ENCODE results near the gene TRAM2.

TRAM2 gene

DNA sequence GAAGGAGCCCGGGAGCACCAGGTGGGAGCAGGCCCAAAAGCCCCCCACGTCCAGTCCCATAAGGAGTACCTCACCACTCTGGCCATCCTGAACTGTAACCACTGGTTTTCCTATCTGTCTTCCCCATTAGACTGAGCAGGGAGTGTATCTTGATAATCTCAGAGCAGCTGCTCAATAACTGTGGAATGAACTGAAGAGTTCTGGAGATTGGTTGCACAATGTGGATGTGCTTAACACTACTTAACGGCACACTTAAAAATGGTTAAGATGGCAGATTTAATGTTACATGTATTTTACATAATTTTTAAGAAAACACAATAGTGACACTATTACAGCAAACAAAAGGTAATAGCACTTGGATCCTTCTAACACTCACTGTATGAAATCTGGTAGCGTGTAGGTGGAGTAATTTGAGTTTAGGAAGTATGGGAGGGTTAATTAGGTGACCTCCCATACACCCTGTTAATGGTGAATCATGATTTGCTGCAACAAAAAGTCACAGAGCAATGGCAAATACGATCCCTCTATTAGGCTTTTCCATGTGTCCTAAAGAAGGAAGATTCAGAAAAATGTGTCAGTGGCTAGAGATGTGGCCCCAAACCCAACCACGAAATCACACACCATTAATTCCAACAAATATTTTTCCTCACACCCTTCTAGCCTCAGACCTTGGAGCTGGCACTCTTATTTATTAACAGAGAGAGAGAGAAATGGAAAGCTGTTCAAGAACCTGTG, 18.4 kb downstream of the TRAM2 start:
- Histone ChIP-seq H3K9me2 (replicated peaks; ENCODE audit: low read depth, low read length) (no peaks in the 10 kb centered on the region), H3F3A (ENCODE audit: low read depth) (no peaks in the 10 kb centered on the region), H3K27me3 (ENCODE audit: insufficient read depth, low read length, poor library complexity, severe bottlenecking) (no peaks in the 10 kb centered on the region), H3K4me1 (ENCODE audit: insufficient read depth, low read length, poor library complexity, severe bottlenecking) (peaks cover 42% of the 10 kb centered on the region), H3K36me3 (ENCODE audit: insufficient read depth, low read length) (peaks cover 10% of the 10 kb centered on the region), H3K9ac (ENCODE audit: low read depth, low read length, poor library complexity, severe bottlenecking) (no peak overlapping the region), H2AFZ (ENCODE audit: low read length) (no peak overlapping the region), H4K20me1 (ENCODE audit: insufficient read depth, low read length, poor library complexity, severe bottlenecking) (peaks cover 47% of the 10 kb centered on the region), H3K4me2 (ENCODE audit: low read depth, low read length, poor library complexity, severe bottlenecking) (peak overlapping the region; percentile 2), H3K4me3 (ENCODE audit: low read length, poor library complexity, severe bottlenecking) (no peak overlapping the region), H3K9me3 (ENCODE audit: insufficient read depth, low read depth, low read length) (no peaks in the 10 kb centered on the region), H3K79me2 (ENCODE audit: insufficient read depth, low read length) (peaks cover 100% of the 10 kb centered on the region)
- no peak for TF ChIP-seq EZH2phosphoT487 (IDR thresholded peaks at IDR 0.05; ENCODE audit: borderline replicate concordance)
- TF ChIP-seq, protein P1, sequence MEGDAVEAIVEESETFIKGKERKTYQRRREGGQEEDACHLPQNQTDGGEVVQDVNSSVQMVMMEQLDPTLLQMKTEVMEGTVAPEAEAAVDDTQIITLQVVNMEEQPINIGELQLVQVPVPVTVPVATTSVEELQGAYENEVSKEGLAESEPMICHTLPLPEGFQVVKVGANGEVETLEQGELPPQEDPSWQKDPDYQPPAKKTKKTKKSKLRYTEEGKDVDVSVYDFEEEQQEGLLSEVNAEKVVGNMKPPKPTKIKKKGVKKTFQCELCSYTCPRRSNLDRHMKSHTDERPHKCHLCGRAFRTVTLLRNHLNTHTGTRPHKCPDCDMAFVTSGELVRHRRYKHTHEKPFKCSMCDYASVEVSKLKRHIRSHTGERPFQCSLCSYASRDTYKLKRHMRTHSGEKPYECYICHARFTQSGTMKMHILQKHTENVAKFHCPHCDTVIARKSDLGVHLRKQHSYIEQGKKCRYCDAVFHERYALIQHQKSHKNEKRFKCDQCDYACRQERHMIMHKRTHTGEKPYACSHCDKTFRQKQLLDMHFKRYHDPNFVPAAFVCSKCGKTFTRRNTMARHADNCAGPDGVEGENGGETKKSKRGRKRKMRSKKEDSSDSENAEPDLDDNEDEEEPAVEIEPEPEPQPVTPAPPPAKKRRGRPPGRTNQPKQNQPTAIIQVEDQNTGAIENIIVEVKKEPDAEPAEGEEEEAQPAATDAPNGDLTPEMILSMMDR (conservative IDR thresholded peaks at IDR 0.05; ENCODE audit: low read length): no peak

DNA sequence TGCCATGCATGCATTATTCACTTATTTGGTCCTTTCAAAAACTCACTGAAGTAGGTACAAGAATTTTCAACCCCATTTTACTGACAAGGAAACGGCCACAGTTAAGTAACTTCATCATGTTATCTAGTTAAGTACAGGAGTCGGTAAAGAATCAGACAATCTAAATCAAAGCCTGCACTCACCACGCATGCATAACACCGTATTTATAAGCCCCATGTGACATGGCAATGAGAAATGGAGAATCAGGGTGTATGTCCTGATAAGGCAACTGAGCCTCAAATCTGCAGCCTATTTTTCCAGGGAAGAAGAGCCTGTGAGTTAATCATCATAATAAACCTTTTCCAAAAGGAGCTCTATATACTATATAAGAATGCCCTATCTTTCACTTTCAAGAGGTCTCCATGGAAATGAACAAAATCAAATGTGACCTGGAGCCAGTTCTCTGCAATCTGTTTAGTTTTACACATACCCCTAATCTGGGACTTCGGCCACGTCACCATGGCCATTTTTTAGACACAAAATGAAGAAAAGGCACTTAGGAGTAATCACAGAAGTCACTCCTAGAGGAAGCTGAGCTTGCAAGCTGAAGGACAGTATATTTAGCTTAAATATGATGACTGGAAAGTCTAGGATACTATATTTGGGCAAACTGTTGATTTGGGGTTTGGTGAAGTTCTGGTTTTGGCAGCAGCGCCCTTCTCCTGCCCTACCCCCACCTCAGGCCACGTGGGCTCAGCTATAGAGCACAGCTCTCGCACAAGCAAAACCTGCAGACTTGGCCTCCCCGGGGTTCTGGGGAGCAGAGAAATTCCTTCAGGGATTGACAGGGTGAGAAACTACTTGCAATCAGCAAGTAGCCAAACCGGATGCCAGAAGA, 19.2 kb downstream of the TRAM2 start:
- peaks cover 42% of the 10 kb centered on the region for H4K20me1 ChIP-seq (ENCODE audit: insufficient read depth, low read length, poor library complexity, severe bottlenecking)
- H3F3A ChIP-seq (ENCODE audit: low read depth): no peaks in the 10 kb centered on the region
- peaks cover 10% of the 10 kb centered on the region for H3K36me3 ChIP-seq (ENCODE audit: insufficient read depth, low read length)
- H3K27me3 ChIP-seq (ENCODE audit: insufficient read depth, low read length, poor library complexity, severe bottlenecking): no peaks in the 10 kb centered on the region
- no peaks in the 10 kb centered on the region for H3K9me2 ChIP-seq (replicated peaks; ENCODE audit: low read depth, low read length)
- no peak overlapping the region for H3K4me3 ChIP-seq (ENCODE audit: low read length, poor library complexity, severe bottlenecking)
- H2AFZ ChIP-seq (ENCODE audit: low read length): no peak overlapping the region
- H3K79me2 ChIP-seq (ENCODE audit: insufficient read depth, low read length): peaks cover 100% of the 10 kb centered on the region
- peak overlapping the region; percentile 1 for H3K4me2 ChIP-seq (ENCODE audit: low read depth, low read length, poor library complexity, severe bottlenecking)
- peaks cover 43% of the 10 kb centered on the region for H3K4me1 ChIP-seq (ENCODE audit: insufficient read depth, low read length, poor library complexity, severe bottlenecking)
- H3K9ac ChIP-seq (ENCODE audit: low read depth, low read length, poor library complexity, severe bottlenecking): no peak overlapping the region
- TF ChIP-seq EZH2phosphoT487 (IDR thresholded peaks at IDR 0.05; ENCODE audit: borderline replicate concordance): no peak
- TF ChIP-seq, protein P1 (conservative IDR thresholded peaks at IDR 0.05; ENCODE audit: low read length): no peak
- no peaks in the 10 kb centered on the region for H3K9me3 ChIP-seq (ENCODE audit: insufficient read depth, low read depth, low read length)

DNA sequence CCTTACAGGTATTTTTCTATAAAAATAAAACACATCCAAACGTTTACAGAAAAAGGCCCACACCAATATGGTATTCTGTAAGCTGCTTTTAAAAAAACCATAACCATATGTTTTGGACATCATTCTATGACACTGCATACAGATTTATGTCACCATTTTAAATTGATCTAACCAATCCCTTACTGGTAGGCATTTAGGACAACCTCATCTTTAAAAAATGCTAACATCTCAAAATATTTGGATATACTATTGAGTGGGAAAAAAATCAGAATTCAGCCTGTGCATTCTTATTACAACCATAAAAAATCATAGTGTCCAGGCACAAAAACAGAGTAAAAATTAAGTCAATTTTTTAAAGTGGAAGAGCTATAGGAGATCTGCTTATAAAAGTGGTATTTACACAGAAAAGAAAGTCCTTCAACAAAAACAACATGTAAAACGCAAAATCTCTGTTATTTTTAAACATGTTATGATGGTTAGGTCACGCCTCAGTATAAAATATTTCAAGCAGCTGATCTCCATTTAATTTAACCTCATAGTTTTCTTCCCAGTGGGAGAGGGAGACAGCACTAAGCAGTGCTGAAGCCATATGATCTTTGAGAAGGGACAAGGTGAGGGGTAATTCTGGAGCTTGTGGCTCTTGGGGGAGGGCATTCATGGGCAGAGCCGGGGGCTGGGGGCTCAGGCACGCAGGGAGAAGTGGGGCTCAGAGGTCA, 21.2 kb downstream of the TRAM2 start:
- no peak overlapping the region for H2AFZ ChIP-seq (ENCODE audit: low read length)
- peaks cover 58% of the 10 kb centered on the region for H3K4me1 ChIP-seq (ENCODE audit: insufficient read depth, low read length, poor library complexity, severe bottlenecking)
- H3K79me2 ChIP-seq (ENCODE audit: insufficient read depth, low read length): peaks cover 97% of the 10 kb centered on the region
- H3F3A ChIP-seq (ENCODE audit: low read depth): 0 out of 2 replicates have a peak, but pooled peaks cover 4% of the 10 kb centered on the region
- no peak overlapping the region for H3K4me2 ChIP-seq (ENCODE audit: low read depth, low read length, poor library complexity, severe bottlenecking)
- TF ChIP-seq, protein P1 (conservative IDR thresholded peaks at IDR 0.05; ENCODE audit: low read length): no peak
- no peak for TF ChIP-seq EZH2phosphoT487 (IDR thresholded peaks at IDR 0.05; ENCODE audit: borderline replicate concordance)
- no peaks in the 10 kb centered on the region for H3K9me2 ChIP-seq (replicated peaks; ENCODE audit: low read depth, low read length)
- no peak overlapping the region for H3K4me3 ChIP-seq (ENCODE audit: low read length, poor library complexity, severe bottlenecking)
- peaks cover 10% of the 10 kb centered on the region for H3K36me3 ChIP-seq (ENCODE audit: insufficient read depth, low read length)
- no peaks in the 10 kb centered on the region for H3K27me3 ChIP-seq (ENCODE audit: insufficient read depth, low read length, poor library complexity, severe bottlenecking)
- no peak overlapping the region for H3K9ac ChIP-seq (ENCODE audit: low read depth, low read length, poor library complexity, severe bottlenecking)
- H3K9me3 ChIP-seq (ENCODE audit: insufficient read depth, low read depth, low read length): no peaks in the 10 kb centered on the region
- H4K20me1 ChIP-seq (ENCODE audit: insufficient read depth, low read length, poor library complexity, severe bottlenecking): peaks cover 37% of the 10 kb centered on the region
